ENCODE results near the gene SLMAP. TPM values are rescaled to one million over a fixed set of nuclear protein-coding genes. Genes with fewer than 3 reads are reported as not detected.

Gene SLMAP
- total RNA-seq, 6 donors from 2014 or later = 53.4 to 104 (median 68.4) TPM

GRCh38 chr3:57810471-57811137, 54.5 kb downstream of the SLMAP start:
- 85 to 86% methylated on average over 9 of the region's 9 CpGs for WGBS, 2 donors
- Histone ChIP-seq H3K4me3 (no peak overlapping the region), H3K4me1 (peaks cover 0 to 15% (median 0%) of the 10 kb centered on the region in 4 donors), H3K27me3 (no peaks in the 10 kb centered on the region), H3K27ac (no peak overlapping the region), H3K36me3 (no peaks in the 10 kb centered on the region), H3K9me3 (no peaks in the 10 kb centered on the region)
- TF ChIP-seq EP300 (IDR thresholded peaks at IDR 0.05) = no peak
- TF ChIP-seq CTCF (IDR thresholded peaks at IDR 0.05) = no peak
- TF ChIP-seq POLR2A (IDR thresholded peaks at IDR 0.05) = no peak
- TF ChIP-seq POLR2AphosphoS5 (IDR thresholded peaks at IDR 0.05) = no peak
- DNase-seq (no peak), ATAC-seq (ENCODE audit: low FRiP score in 2 of 2) (no peak)

DNA sequence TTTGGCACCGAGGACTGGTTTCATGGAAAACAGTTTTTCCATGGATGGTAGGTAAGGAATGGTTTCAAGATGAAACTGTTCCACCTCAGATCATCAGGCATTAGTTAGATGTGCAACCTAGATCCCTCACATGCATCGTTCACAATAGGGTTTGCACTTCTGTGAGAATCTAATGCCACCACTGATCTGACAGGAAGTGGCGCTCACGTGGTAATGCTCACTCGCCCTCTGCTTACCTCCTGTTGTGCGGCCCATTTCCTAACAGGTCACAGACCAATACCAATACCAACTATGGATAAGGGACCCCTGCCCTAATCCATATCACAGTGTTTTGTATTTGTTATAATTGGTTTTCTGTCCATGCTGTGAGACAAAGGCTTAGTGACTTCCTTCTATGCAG, 58.9 kb downstream of the SLMAP start:
- 74 to 78% methylated on average over 6 of the region's 6 CpGs for WGBS, 2 donors
- no peaks in the 10 kb centered on the region for H3K9me3 ChIP-seq
- no peaks in the 10 kb centered on the region for H3K27me3 ChIP-seq
- no peak overlapping the region for H3K27ac ChIP-seq
- H3K4me1 ChIP-seq = peaks cover 4 to 17% (median 10%) of the 10 kb centered on the region in 4 donors
- no peaks in the 10 kb centered on the region for H3K36me3 ChIP-seq
- DNase-seq = no peak
- no peak overlapping the region for H3K4me3 ChIP-seq
- no peak for ATAC-seq (ENCODE audit: low FRiP score in 2 of 2)
- TF ChIP-seq POLR2A (IDR thresholded peaks at IDR 0.05) = no peak
- no peak for TF ChIP-seq POLR2AphosphoS5 (IDR thresholded peaks at IDR 0.05)
- no peak for TF ChIP-seq CTCF (IDR thresholded peaks at IDR 0.05)
- TF ChIP-seq EP300 (IDR thresholded peaks at IDR 0.05) = no peak

DNA sequence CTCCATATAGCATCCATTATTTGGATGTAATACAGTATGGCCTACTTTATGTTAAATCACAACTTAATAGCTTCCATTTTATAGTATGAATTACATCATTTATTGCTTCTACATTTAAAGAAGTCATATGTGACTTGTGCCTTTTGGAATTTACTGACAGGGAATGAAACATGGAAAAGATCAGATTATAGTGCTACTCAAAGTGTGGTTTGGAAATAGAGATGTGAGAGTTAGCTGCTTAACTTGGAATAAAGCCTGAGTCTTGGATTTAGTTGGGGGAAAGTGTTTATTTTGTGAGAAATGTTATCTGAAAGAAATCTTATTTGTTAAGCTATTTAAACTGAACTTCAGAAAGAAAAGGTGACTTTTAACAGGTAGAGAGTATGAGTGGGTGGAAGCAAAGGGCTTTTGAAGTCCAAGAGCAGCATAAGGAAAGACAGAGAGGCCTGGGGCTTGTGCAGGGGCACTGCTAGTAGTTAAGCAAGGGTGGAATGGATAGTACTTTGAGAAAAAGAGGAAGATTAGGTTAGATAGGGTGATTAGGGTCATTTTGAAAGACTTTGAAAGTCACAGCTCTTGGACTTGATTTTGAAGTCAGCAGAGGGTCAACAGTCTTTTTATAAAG, 60.5 kb downstream of the SLMAP start:
- Histone ChIP-seq H3K27ac (no peak overlapping the region), H3K36me3 (no peaks in the 10 kb centered on the region), H3K4me3 (no peak overlapping the region), H3K4me1 (peaks cover 4 to 17% (median 10%) of the 10 kb centered on the region in 4 donors), H3K27me3 (no peaks in the 10 kb centered on the region), H3K9me3 (no peaks in the 10 kb centered on the region)
- DNase-seq (no peak), ATAC-seq (ENCODE audit: low FRiP score in 2 of 2) (no peak)
- TF ChIP-seq POLR2A (IDR thresholded peaks at IDR 0.05) (no peak), POLR2AphosphoS5 (IDR thresholded peaks at IDR 0.05) (no peak)

DNA sequence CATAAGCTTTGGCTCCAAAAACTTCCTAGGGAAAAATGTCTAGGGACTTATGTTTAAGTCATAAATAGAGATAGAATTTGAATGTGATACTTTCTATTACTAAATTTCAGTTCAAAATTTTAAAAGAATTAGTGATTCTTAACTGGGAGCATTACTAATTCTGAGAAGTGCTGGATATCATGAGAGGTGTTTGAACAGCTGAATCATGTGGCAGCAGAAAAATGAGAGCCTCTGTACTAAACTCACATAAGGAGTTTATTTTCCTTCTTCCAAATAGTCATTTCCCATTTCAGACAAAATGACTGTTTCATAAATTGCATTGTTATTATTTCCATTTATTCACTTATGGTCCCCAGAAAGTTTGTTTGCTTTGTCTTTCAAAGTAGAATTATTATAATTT, 62.7 kb downstream of the SLMAP start:
- H3K27ac ChIP-seq = no peak overlapping the region
- TF ChIP-seq POLR2A (IDR thresholded peaks at IDR 0.05) (no peak), CTCF (IDR thresholded peaks at IDR 0.05) (no peak), EP300 (IDR thresholded peaks at IDR 0.05) (no peak), POLR2AphosphoS5 (IDR thresholded peaks at IDR 0.05) (no peak)
- ATAC-seq (ENCODE audit: low FRiP score in 2 of 2) (no peak), DNase-seq (no peak)
- no peak overlapping the region for H3K4me3 ChIP-seq
- H3K9me3 ChIP-seq = no peaks in the 10 kb centered on the region
- H3K27me3 ChIP-seq = no peaks in the 10 kb centered on the region
- peaks cover 4 to 25% (median 10%) of the 10 kb centered on the region in 4 donors for H3K4me1 ChIP-seq
- no peaks in the 10 kb centered on the region for H3K36me3 ChIP-seq

DNA sequence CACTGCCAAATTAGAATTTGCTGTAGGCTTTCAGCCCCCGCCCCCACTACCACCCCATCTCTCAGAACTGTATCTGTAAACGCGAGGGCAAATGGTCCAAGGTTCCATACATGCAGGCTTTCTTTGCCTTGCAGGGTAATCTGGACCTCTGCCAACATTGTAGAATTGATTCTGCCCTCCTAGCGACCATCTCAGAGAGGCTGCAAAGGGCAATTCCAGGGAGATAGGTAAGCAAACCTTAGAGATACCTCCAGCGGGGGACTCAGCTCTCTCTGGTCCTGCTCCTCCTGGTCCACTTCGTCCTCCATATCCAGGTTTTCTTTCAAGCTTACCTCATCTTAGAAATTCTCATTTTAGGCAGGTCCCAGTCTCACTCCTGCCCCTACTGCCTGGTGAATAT, 64.4 kb downstream of the SLMAP start:
- WGBS, 2 donors = 90 to 91% methylated on average over 6 of the region's 6 CpGs
- TF ChIP-seq POLR2A (IDR thresholded peaks at IDR 0.05) = no peak
- TF ChIP-seq CTCF (IDR thresholded peaks at IDR 0.05) = no peak
- TF ChIP-seq POLR2AphosphoS5 (IDR thresholded peaks at IDR 0.05) = no peak
- no peak for TF ChIP-seq EP300 (IDR thresholded peaks at IDR 0.05)

More for the DNA sequence above, 64.4 kb downstream of the SLMAP start:
- ATAC-seq (ENCODE audit: low FRiP score in 2 of 2) = no peak
- no peak for DNase-seq
- no peaks in the 10 kb centered on the region for H3K36me3 ChIP-seq
- H3K4me1 ChIP-seq = peaks cover 4 to 25% (median 10%) of the 10 kb centered on the region in 4 donors
- H3K27me3 ChIP-seq = no peaks in the 10 kb centered on the region
- no peaks in the 10 kb centered on the region for H3K9me3 ChIP-seq
- no peak overlapping the region for H3K4me3 ChIP-seq
- H3K27ac ChIP-seq = no peak overlapping the region

Data from upper lobe of left lung (tissue), 6 donors.